Stomach smooth muscle (tissue), 2 donors: ENCODE results near the gene JDP2.
A peak's percentile ranks its signal among the peaks of the same experiment; 100 is the strongest.
"Not testable (repeated sequence)": the region's sequence is repeated elsewhere in the genome, so short reads cannot be mapped to it uniquely, and the experiment has no call there.

Experiments
- H3K27ac ChIP-seq: one replicate; pipeline ENCODE4 v1.7.0; 2013; ENCODE audit warnings: mild to moderate bottlenecking, low read length, inconsistent platforms
- H3K27me3 ChIP-seq, 2 donors: one replicate each; pipeline ENCODE4 v1.7.0; 2013; ENCODE audit warnings: low read length in 2 of 2; ENCODE audit not compliant: insufficient read depth in 2 of 2, control insufficient read depth in 1 of 2
- H3K36me3 ChIP-seq, 2 donors: one replicate each; pipeline ENCODE4 v1.7.0; 2013; ENCODE audit warnings: low read length in 2 of 2; ENCODE audit not compliant: control insufficient read depth in 2 of 2, insufficient read depth in 2 of 2
- H3K4me1 ChIP-seq: one replicate; pipeline ENCODE4 v1.7.0; 2013; ENCODE audit warnings: low read length; ENCODE audit not compliant: control insufficient read depth, insufficient read depth
- H3K4me3 ChIP-seq, 2 donors: one replicate each; pipeline ENCODE4 v1.7.0; 2013; ENCODE audit warnings: low read length in 2 of 2
- H3K9ac ChIP-seq, 2 donors: one replicate each; pipeline ENCODE4 v1.7.0; 2013; ENCODE audit warnings: low read length in 2 of 2, mild to moderate bottlenecking in 1 of 2
- H3K9me3 ChIP-seq, 2 donors: one replicate each; pipeline ENCODE4 v1.7.0; 2013; ENCODE audit warnings: low read length in 2 of 2; ENCODE audit not compliant: control insufficient read depth in 2 of 2
- donor health status: healthy.
- donor health status: Pancreatic carcinoma.

Gene JDP2

GRCh38 chr14:75467763-75468162 is 39.9 kb downstream of the JDP2 start:
- Histone ChIP-seq H3K9ac (no peak overlapping the region), H3K36me3 (peaks cover 25 to 41% of the 10 kb centered on the region in 2 donors), H3K27me3 (no peaks in the 10 kb centered on the region), H3K9me3 (no peaks in the 10 kb centered on the region), H3K4me3 (no peak overlapping the region), H3K4me1 (peaks cover 42% of the 10 kb centered on the region), H3K27ac (peak overlapping the region; percentile 70)

DNA sequence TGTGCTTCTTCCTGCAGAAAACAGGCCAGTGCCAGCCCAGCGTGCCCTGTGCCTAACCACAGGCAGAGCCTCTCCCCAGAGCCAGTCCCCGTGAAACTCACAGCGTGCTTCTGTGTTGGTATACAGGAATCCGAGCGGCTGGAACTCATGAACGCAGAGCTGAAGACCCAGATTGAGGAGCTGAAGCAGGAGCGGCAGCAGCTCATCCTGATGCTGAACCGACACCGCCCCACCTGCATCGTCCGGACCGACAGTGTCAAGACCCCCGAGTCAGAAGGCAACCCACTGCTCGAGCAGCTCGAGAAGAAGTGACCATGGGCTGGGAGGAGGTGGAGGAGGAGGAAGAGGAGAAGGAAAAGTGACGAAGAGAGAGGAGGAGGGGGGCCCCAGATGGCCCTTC is 41.3 kb downstream of the JDP2 start:
- Histone ChIP-seq H3K9me3 (no peaks in the 10 kb centered on the region), H3K27me3 (no peaks in the 10 kb centered on the region), H3K36me3 (peaks cover 21 to 32% of the 10 kb centered on the region in 2 donors), H3K4me3 (peak overlapping the region in 1 of 2 donors; percentile 15), H3K27ac (peak overlapping the region; percentile 70), H3K9ac (peak overlapping the region in 1 of 2 donors; percentile 24), H3K4me1 (peaks cover 42% of the 10 kb centered on the region)

DNA sequence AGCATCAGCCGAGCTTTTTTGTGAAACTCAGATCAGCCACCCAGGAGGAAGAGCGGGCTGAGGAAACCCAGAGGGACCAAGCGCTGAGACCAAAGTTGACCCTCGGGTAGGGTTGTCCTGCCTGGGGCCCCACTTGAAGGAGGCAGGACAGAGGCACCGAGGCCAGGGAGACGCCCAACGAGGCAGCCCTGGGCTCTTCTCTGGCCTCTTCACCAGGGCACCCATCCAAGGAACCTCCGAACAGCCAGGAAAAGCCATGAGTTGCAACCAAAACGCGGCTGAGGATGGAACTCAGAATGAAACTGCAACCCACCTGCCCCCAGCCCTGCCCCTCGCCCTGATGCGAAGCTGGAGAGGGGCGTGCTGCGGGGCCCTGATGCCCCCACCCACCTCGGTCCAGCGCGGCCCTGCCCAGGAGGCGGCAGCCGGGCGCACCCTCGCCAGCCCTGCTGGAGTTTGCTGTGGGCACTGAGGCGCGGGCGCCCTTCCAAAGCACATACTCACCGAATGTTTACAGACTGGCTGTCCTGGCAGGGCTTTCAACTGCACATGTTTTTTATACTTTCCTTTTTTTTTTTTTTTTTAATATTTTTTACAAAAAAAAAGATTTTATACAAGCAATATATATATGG is 41.9 kb downstream of the JDP2 start:
- peak overlapping the region; percentile 70 for H3K27ac ChIP-seq
- H3K9ac ChIP-seq: peak overlapping the region in 1 of 2 donors; percentile 24
- H3K9me3 ChIP-seq: no peaks in the 10 kb centered on the region
- peak overlapping the region in 1 of 2 donors; percentile 35 for H3K4me3 ChIP-seq
- H3K4me1 ChIP-seq: peaks cover 42% of the 10 kb centered on the region
- no peaks in the 10 kb centered on the region for H3K27me3 ChIP-seq
- peaks cover 21 to 30% of the 10 kb centered on the region in 2 donors for H3K36me3 ChIP-seq

- Histone ChIP-seq H3K4me1 (peaks cover 42% of the 10 kb centered on the region), H3K4me3 (no peak overlapping the region), H3K9ac (peak overlapping the region in 1 of 2 donors; percentile 51), H3K27me3 (no peaks in the 10 kb centered on the region), H3K27ac (peak overlapping the region; percentile 75), H3K9me3 (no peaks in the 10 kb centered on the region), H3K36me3 (peaks cover 25 to 29% of the 10 kb centered on the region in 2 donors)
Observed at GRCh38 chr14:75470238-75470797, 42.5 kb downstream of the JDP2 start.

GRCh38 chr14:75471059-75471458 is 43.2 kb downstream of the JDP2 start:
- Histone ChIP-seq H3K27ac (peak overlapping the region; percentile 75), H3K4me1 (peaks cover 42% of the 10 kb centered on the region), H3K36me3 (peaks cover 27% of the 10 kb centered on the region in 2 donors)

DNA sequence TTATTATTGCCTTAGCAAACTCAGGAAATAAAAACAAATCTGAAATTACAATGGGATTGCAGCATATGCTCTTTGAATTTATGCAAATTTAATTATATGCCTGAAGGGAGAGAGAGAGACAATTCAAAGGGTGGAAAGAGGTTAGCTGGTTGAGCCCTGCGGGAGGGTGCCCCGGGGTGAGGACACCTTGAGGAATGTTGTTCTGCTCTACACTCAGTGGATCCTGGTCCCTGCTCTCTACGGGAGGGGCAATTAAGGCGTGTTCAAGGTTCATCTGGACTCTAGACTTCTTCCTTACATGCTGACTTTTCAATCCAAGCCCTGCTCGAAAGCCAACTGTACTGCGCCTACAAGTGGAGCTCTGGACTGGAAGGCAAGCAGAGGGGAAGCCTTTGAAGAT is 46.3 kb downstream of the JDP2 start:
- Histone ChIP-seq H3K4me1 (peaks cover 25% of the 10 kb centered on the region), H3K36me3 (peaks cover 26 to 27% of the 10 kb centered on the region in 2 donors)
- not testable (repeated sequence) for H3K4me3 ChIP-seq, H3K9me3 ChIP-seq, H3K9ac ChIP-seq, H3K27ac ChIP-seq, H3K27me3 ChIP-seq

More at GRCh38 chr14:75471059-75471458, 43.2 kb downstream of the JDP2 start:
- Histone ChIP-seq H3K9ac (peak overlapping the region in 1 of 2 donors; percentile 29), H3K4me3 (no peak overlapping the region), H3K27me3 (no peaks in the 10 kb centered on the region), H3K9me3 (no peaks in the 10 kb centered on the region)

- Histone ChIP-seq H3K27ac (no peak overlapping the region), H3K4me3 (no peak overlapping the region), H3K27me3 (no peaks in the 10 kb centered on the region), H3K4me1 (peaks cover 14% of the 10 kb centered on the region), H3K9me3 (no peaks in the 10 kb centered on the region), H3K9ac (no peak overlapping the region), H3K36me3 (peaks cover 17 to 19% of the 10 kb centered on the region in 2 donors)
Observed at GRCh38 chr14:75476274-75476995, 48.6 kb downstream of the JDP2 start.

GRCh38 chr14:75477881-75478280 is 50.1 kb downstream of the JDP2 start:
- H3K27ac ChIP-seq: peak overlapping the region; percentile 2
- H3K9me3 ChIP-seq: no peaks in the 10 kb centered on the region
- no peak overlapping the region for H3K4me3 ChIP-seq
- H3K9ac ChIP-seq: no peak overlapping the region
- H3K4me1 ChIP-seq: peaks cover 14% of the 10 kb centered on the region
- no peaks in the 10 kb centered on the region for H3K27me3 ChIP-seq
- peaks cover 3 to 6% of the 10 kb centered on the region in 2 donors for H3K36me3 ChIP-seq

DNA sequence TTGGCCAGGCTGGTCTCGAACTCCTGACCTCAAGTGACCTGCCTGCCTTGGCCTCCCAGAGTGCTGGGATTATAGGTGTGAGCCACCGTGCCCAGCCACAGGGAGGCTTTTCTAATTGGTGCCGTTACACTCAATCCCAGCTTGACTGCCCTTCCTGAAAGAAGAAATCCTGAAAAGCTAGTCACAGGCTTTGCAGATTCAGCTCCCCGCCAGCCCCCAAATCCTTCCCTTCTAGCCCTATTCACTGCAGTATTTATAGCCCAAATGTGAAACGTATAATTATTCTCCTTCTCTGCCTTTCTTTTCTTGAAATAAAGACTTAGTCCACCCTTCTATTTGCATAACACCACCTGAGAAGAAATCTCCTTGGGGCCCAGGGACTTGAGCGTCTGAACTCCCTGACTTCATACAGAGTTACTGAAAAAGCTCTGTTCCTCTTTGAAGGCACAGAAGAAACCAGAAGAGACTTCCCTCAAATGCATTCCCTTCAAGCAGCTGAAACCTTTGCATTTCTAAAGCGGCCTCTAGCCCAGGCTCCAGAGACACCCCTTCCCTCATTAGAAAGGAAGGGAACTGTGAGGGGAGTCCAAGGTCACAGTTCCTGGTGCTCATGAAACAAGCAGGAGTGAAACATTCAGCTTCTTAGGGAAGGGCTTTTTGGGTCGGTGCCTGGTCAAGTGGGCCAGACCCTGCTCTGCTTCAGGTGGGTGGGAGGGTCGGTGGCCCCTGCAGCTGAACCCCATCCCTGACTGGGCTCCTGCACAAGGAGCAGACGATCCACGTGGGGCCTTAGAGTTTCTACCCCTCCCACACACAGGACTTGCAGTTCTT is 52.2 kb downstream of the JDP2 start:
- Histone ChIP-seq H3K27ac (no peak overlapping the region), H3K36me3 (peaks cover 2 to 6% of the 10 kb centered on the region in 2 donors), H3K9ac (no peak overlapping the region), H3K27me3 (no peaks in the 10 kb centered on the region), H3K4me1 (peaks cover 14% of the 10 kb centered on the region), H3K9me3 (no peaks in the 10 kb centered on the region), H3K4me3 (no peak overlapping the region)

- Histone ChIP-seq H3K9me3 (no peaks in the 10 kb centered on the region), H3K27me3 (no peaks in the 10 kb centered on the region), H3K36me3 (no peaks in the 10 kb centered on the region), H3K4me1 (peaks cover 6% of the 10 kb centered on the region), H3K27ac (no peak overlapping the region), H3K9ac (no peak overlapping the region), H3K4me3 (no peak overlapping the region)
Observed at GRCh38 chr14:75482366-75482765, 54.5 kb downstream of the JDP2 start.
